ENCODE measurements around the gene RNU5D-1.
"Not testable (repeated sequence)": the region's sequence is repeated elsewhere in the genome, so short reads cannot be mapped to it uniquely, and the experiment has no call there.

RNU5D-1 gene

DNA sequence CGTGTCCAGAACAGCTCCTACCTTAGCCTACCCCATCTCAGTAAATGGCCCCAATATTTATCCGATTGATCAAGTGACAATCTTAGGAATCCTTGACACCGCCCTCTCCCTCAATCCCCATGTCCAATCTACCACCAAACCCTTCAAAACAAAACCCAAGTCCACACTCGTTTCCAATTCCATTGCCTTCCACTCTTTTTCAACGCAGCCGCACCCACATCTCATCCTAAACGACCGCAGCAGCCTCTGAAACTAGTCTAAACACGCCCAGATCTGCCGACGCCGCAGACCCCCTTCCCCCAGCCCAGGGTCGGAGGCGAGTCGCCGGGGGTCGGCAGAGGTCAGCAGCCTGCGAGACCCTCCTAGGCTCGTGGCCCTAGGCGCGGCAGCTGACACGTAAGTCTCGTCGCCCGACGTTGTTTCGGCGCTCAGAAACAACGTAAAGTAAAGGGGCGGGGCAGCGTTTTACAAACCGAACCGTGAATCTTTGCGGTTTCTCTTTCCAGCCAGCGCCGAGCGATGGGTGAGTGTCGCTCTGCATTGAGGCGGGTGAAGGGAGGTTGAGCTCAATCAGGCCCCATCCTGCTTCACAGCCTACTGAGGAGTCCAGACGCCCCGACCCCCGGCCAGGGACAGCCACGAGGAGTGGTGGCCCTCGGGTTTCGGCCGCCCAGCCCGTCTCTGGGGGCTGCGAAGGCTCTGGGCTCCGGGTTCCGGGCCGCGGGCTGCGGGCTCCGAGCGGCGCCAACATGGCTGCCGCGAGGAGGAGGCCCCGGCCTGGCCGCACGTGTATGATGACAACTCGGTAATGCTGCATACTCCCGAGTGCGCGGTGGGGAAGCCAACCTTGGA is 44.3 kb upstream of the RNU5D-1 start, which contains the start of gene RPS8:
TSS of gene RPS8 (plus strand) at position 463 of the 852 bp plus-strand sequence. CDS start at position 520, 57 bp downstream.
- TF ChIP-seq ZFX (IDR thresholded peaks at IDR 0.05) = peak; percentile 90; the same call in 1 of the 2 replicates
- TF ChIP-seq, protein P1, sequence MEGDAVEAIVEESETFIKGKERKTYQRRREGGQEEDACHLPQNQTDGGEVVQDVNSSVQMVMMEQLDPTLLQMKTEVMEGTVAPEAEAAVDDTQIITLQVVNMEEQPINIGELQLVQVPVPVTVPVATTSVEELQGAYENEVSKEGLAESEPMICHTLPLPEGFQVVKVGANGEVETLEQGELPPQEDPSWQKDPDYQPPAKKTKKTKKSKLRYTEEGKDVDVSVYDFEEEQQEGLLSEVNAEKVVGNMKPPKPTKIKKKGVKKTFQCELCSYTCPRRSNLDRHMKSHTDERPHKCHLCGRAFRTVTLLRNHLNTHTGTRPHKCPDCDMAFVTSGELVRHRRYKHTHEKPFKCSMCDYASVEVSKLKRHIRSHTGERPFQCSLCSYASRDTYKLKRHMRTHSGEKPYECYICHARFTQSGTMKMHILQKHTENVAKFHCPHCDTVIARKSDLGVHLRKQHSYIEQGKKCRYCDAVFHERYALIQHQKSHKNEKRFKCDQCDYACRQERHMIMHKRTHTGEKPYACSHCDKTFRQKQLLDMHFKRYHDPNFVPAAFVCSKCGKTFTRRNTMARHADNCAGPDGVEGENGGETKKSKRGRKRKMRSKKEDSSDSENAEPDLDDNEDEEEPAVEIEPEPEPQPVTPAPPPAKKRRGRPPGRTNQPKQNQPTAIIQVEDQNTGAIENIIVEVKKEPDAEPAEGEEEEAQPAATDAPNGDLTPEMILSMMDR (conservative IDR thresholded peaks at IDR 0.05) = no peak
- peak within 1 kb of the TSS; percentile 94 for H3K27ac ChIP-seq

DNA sequence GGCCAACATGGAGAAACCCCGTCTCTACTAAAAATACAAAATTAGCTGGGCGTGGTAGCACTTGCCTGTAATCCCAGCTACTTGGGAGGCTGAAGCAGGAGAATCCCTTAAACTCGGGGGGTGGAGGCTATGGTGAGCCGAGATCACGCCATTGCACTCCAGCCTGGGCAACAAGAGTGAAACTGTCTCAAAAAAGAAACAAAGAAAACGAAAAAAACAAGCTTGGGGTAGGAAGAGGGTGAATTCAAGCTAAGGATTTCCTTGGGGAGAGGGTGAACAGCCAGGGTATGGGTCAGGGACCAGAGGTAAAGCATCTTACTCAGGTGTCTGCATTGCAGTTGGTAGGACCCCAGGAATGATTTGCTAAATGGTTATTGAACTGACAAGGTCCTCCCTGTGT is 35.5 kb upstream of the RNU5D-1 start:
- not testable (repeated sequence) for H3K27ac ChIP-seq

DNA sequence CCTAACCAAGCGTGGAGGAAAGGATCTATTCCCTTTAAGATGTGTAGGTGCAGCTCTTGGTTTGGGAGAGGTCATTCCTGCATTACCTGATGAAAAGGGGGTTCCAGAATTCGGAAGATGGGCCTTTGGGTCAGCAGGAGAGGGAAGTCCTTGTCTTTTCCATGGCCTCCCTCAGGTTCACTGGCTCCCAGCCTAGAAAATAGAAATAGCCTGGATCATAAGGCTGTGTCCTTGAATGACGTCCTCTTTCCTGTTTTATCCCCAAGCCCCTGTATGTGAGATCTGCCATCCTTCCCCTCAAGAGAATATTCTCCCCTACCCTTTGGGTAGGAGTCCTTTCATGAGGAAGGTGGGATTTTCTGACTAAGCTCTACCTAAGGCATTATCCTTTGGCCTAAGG is 29.9 kb upstream of the RNU5D-1 start:
- H3K27ac ChIP-seq = no peak overlapping the region
- no peak for TF ChIP-seq ZFX (IDR thresholded peaks at IDR 0.05)
- TF ChIP-seq, protein P1 (conservative IDR thresholded peaks at IDR 0.05) = no peak

DNA sequence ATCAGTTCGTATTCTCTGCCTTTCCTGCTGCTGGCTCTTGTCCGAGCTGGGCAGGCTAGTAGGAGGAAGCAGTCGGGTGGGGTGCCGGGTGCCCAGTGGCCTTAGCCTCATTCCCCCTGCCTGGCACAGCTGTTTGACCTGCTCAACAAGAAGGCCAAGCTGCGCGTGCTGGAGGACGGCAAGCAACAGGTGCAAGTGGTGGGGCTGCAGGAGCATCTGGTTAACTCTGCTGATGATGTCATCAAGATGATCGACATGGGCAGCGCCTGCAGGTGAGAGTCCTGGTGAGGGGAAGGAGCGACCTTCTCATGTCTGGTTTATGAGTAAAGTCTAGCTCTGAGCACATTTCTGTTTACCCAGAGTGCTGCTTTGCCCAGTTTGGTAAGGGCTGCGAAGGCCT is 28.1 kb upstream of the RNU5D-1 start:
- H3K27ac ChIP-seq = no peak overlapping the region
- TF ChIP-seq, protein P1 (conservative IDR thresholded peaks at IDR 0.05) = no peak
- no peak for TF ChIP-seq ZFX (IDR thresholded peaks at IDR 0.05)

DNA sequence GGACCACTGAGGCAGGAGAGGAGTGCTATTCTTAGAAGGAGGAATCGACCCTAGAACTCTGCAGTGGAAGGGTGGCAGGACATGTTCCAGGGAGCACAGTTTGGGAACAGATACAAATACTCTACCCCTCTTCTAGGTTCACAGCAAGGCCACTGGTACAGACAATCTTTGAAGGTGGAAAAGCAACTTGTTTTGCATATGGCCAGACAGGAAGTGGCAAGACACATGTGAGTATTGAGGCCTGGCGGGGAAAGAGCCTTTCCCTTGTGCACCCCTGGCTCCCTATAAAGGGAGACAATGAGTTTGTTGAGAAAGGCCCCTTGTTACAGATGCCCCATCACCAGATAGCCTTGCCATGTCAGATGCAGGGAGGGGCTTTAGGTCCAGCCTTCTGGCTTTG is 26.4 kb upstream of the RNU5D-1 start:
- no peak overlapping the region for H3K27ac ChIP-seq
- TF ChIP-seq ZFX (IDR thresholded peaks at IDR 0.05) = no peak
- TF ChIP-seq, protein P1 (conservative IDR thresholded peaks at IDR 0.05) = no peak

DNA sequence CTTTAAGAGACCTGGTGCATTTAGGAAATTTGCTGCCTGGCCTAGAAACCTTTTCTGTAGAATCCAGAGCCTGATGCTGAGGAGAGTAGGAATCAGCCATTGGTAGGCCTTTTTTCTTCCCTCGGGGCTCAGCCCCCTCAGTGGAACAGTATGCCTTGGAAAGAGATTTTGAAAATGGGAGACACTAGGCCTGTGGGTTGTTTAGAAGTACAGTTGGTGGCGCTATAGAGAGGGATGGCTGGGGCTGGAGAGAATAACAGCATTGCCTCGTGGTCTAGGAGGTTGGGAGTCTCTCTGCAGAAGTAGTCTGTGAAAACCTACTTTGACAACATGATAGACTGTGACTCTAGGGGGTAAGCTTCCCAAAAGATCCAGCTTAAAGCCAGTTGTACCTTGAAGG is 16.9 kb upstream of the RNU5D-1 start:
- no peak for TF ChIP-seq ZFX (IDR thresholded peaks at IDR 0.05)
- TF ChIP-seq, protein P1 (conservative IDR thresholded peaks at IDR 0.05) = no peak

DNA sequence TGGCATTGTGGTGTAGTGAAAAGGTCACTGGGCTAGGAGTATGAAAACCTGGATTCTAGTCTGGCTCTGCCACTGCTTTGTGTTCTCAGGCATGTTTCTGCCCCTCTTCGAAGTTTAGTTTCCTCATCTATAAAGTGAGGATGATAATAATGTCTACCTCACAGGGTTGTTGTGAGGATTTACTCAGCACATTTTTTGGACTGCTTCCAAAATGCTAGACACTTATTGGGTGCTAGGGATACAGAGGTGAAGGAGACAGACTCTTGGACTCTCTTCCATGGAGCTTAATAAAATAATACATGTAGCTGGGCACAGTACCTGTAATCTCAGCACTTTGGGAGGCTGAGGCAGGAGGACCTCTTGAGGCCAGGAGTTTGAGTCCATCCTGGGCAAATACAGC is 12.2 kb upstream of the RNU5D-1 start:
- TF ChIP-seq, protein P1 (conservative IDR thresholded peaks at IDR 0.05) = no peak
- TF ChIP-seq ZFX (IDR thresholded peaks at IDR 0.05) = no peak
- no peak overlapping the region for H3K27ac ChIP-seq

More for the DNA sequence above, 16.9 kb upstream of the RNU5D-1 start:
- H3K27ac ChIP-seq = no peak overlapping the region

All from C4-2B (cell line).